ENCODE data around the gene TMEM252.
A peak's percentile ranks its signal among the peaks of the same experiment; 100 is the strongest.

Gene TMEM252

GRCh38 chr9:68530618-68531017 lies 10.1 kb downstream of the TMEM252 start:
- DNase-seq (ENCODE audit: low read depth): no peak
- TF ChIP-seq CTCF (IDR thresholded peaks at IDR 0.05; ENCODE audit: control insufficient read depth, extremely low read depth, insufficient read depth): no peak
- no peak overlapping the region for H3K4me3 ChIP-seq (ENCODE audit: low read depth, low read length)

DNA sequence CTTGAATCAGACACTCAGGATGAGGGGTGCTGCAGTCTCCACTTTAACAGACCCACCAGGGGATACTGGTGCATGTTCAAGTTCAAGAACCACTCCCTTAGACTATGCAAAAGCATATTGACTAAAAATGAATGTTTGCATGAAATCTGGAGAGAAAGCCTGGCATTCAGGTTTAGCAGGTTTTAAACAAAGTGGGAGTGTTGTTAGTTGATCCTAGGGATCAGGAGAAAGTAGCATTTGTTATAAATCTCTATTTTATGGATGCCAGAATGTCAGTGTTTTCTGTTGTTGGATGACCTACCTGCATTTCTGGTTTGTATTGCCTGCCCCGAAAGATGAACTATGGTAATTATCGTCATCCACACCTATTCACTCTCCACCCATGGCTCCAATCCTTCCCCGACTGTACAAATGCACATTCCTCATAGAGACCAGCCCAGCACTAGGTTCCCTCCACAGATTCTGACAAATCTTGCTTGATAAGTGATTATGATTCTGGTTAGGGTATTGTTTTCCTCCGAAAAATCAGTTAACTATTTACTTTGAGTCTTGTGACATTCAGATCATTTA lies 17.2 kb downstream of the TMEM252 start:
- DNase-seq (ENCODE audit: low read depth): no peak
- no peak for TF ChIP-seq CTCF (IDR thresholded peaks at IDR 0.05; ENCODE audit: control insufficient read depth, extremely low read depth, insufficient read depth)
- H3K4me3 ChIP-seq (ENCODE audit: low read depth, low read length): no peak overlapping the region

GRCh38 chr9:68522954-68523353 lies 17.7 kb downstream of the TMEM252 start:
- no peak for TF ChIP-seq CTCF (IDR thresholded peaks at IDR 0.05; ENCODE audit: control insufficient read depth, extremely low read depth, insufficient read depth)
- no peak overlapping the region for H3K4me3 ChIP-seq (ENCODE audit: low read depth, low read length)
- no peak for DNase-seq (ENCODE audit: low read depth)

DNA sequence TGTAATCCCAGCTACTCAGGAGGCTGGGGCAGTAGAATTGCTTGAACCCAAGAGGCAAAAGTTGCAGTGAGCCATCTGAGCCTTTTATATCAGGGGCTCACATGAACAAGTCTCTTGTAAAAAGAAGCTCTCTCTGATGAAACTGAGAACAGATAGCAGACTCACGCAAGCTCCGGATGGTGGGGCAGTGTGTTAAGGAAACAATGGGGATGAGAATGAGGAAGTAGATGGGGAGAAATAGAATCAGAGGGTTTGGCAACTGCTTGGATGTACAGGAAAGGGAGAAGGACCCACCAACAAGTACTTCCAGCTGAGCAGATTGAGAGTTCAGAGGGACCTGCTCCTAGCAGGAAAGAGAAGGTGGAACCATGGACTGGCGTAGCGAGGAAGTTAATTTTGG lies 18.6 kb downstream of the TMEM252 start:
- TF ChIP-seq CTCF (IDR thresholded peaks at IDR 0.05; ENCODE audit: control insufficient read depth, extremely low read depth, insufficient read depth): no peak
- H3K4me3 ChIP-seq (ENCODE audit: low read depth, low read length): no peak overlapping the region
- no peak for DNase-seq (ENCODE audit: low read depth)

DNA sequence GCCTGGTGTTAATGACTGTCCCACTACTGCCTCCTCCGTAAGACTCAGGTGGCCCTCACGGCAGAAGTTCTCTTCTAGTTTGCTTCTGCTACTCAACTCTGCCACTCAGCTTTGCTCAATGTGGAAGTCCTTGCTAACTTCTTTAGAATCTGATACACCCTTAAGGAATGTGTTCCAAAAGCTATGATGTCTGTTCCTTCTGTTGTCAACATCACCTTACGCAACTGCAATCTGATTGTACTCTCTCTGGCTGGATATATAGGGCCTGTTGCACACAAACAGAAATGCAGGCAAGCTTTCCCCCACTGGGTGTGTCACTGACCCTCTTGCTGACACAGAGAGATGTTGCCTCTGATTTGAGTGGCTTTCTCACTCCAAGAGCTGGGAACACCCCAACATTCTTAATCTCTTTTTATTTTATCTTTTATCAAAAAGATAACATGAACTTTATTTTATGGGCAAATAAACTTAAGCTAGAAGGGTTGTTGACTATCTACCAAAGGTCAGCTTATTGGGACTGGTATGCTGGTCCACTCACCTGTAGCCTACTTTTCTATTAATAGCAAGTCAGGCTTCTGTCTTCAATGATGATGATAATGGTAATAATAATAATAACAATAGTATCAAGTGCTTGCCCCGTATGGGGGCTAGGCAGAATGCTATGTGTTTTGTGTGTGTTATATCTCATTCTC lies 25.2 kb downstream of the TMEM252 start:
- peak; percentile 40 for DNase-seq (ENCODE audit: low read depth)
- no peak for TF ChIP-seq CTCF (IDR thresholded peaks at IDR 0.05; ENCODE audit: control insufficient read depth, extremely low read depth, insufficient read depth)
- no peak overlapping the region for H3K4me3 ChIP-seq (ENCODE audit: low read depth, low read length)

DNA sequence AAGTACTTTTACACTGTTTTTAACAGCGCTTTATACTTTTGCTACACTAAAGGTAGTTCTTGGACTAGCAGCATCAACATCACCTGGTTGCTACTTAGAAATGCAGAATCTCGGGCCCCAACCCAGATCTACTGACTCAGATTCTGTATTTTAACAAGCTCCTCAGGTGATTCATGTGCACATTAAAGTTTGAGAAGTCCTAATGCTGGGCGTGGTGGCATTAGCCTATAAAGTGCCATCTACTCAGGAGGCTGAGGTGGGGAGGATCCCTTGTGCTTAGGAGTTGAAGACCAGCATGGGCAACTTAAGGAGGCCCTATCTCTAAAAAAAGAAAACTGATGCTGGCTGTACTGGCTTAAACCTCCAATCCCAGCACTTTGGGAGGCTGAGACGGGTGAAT lies 26.7 kb downstream of the TMEM252 start:
- no peak overlapping the region for H3K4me3 ChIP-seq (ENCODE audit: low read depth, low read length)
- no peak for DNase-seq (ENCODE audit: low read depth)
- no peak for TF ChIP-seq CTCF (IDR thresholded peaks at IDR 0.05; ENCODE audit: control insufficient read depth, extremely low read depth, insufficient read depth)

DNA sequence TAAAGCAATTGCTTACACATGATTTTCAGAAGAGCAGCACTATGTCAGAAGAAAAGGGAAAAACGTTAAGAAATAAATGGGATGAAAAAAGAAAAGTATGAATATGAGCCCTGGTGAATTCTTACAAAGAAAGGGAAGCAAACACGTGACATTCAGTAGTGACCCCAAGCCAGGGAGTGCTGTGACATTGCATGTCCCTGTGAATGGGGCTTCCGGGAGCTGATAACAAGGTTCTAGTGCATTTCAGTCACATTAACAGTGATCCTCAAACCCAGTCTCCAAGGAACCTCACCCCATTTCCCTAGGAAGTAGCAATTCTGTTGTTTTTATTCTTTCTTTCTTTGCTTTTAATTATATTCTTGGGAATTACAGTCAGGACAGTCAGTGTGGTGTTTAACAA lies 27.3 kb downstream of the TMEM252 start:
- H3K4me3 ChIP-seq (ENCODE audit: low read depth, low read length): no peak overlapping the region
- DNase-seq (ENCODE audit: low read depth): no peak
- TF ChIP-seq CTCF (IDR thresholded peaks at IDR 0.05; ENCODE audit: control insufficient read depth, extremely low read depth, insufficient read depth): no peak
